Renal cortical epithelial cell (primary cell): ENCODE measurements around the gene LYPD6. TPM values are rescaled to one million over a fixed set of nuclear protein-coding genes. Genes with fewer than 3 reads are reported as not detected.

ENCODE experiments used
- DNase-seq: peaks from one replicate; pipeline ENCODE4 v3.0.0-alpha.2; 2011; ENCODE audit warnings: low read depth
- total RNA-seq: library from RNA; depleted of rRNA; stranded (reverse); fragments of >200 nt; gene quantifications from 2 replicates; pipeline ENCODE4 v1.2.3, GENCODE V29; 2014

LYPD6 gene
- total RNA-seq, 1 donor from 2014 or later = 1.6 TPM

- no peak for DNase-seq
These were observed 17.9 kb downstream of the LYPD6 start for GRCh38 chr2:149348291-149348690.

- DNase-seq = no peak
These were observed 23.0 kb downstream of the LYPD6 start for GRCh38 chr2:149353421-149353820.

GRCh38 chr2:149355716-149356422 is 25.5 kb downstream of the LYPD6 start:
- DNase-seq = no peak

- DNase-seq = no peak
These were observed 26.7 kb downstream of the LYPD6 start for GRCh38 chr2:149357058-149357457.

- no peak for DNase-seq
These were observed 29.7 kb downstream of the LYPD6 start for GRCh38 chr2:149360106-149360505.

GRCh38 chr2:149363958-149364357 is 33.6 kb downstream of the LYPD6 start:
- DNase-seq = no peak

- DNase-seq = no peak
These were observed 34.5 kb downstream of the LYPD6 start for GRCh38 chr2:149364839-149365238.

- DNase-seq = peak; percentile 92
These were observed 35.7 kb downstream of the LYPD6 start for GRCh38 chr2:149365931-149366583.

- no peak for DNase-seq
These were observed 39.8 kb downstream of the LYPD6 start for GRCh38 chr2:149370061-149370775.

- no peak for DNase-seq
These were observed 41.1 kb downstream of the LYPD6 start for GRCh38 chr2:149371476-149371875.

- DNase-seq = no peak
These were observed 45.5 kb downstream of the LYPD6 start for GRCh38 chr2:149375801-149376361.

GRCh38 chr2:149380205-149380604 is 49.8 kb downstream of the LYPD6 start:
- no peak for DNase-seq

GRCh38 chr2:149383340-149383739 is 53.0 kb downstream of the LYPD6 start:
- peak; percentile 49 for DNase-seq

- DNase-seq = no peak
These were observed 55.0 kb downstream of the LYPD6 start for GRCh38 chr2:149385350-149385749.

- DNase-seq = no peak
These were observed 57.0 kb downstream of the LYPD6 start for GRCh38 chr2:149387411-149387810.

GRCh38 chr2:149388120-149388816 is 57.9 kb downstream of the LYPD6 start:
- DNase-seq = no peak

- DNase-seq = no peak
These were observed 59.2 kb downstream of the LYPD6 start for GRCh38 chr2:149389506-149390167.

- DNase-seq = no peak
These were observed 63.2 kb downstream of the LYPD6 start for GRCh38 chr2:149393614-149394013.

- DNase-seq = peak; percentile 52
These were observed 64.5 kb downstream of the LYPD6 start for GRCh38 chr2:149394864-149395263.

GRCh38 chr2:149399934-149400615 is 69.7 kb downstream of the LYPD6 start:
- no peak for DNase-seq

- no peak for DNase-seq
These were observed 70.6 kb downstream of the LYPD6 start for GRCh38 chr2:149400997-149401396.
